ENCODE data around the gene WBP2. TPM values are rescaled to one million over a fixed set of nuclear protein-coding genes. Genes with fewer than 3 reads are reported as not detected.

The WBP2 gene
- total RNA-seq, 4 donors from 2014 or later, result 41.8 to 64.5 (median 53.5) TPM

DNA sequence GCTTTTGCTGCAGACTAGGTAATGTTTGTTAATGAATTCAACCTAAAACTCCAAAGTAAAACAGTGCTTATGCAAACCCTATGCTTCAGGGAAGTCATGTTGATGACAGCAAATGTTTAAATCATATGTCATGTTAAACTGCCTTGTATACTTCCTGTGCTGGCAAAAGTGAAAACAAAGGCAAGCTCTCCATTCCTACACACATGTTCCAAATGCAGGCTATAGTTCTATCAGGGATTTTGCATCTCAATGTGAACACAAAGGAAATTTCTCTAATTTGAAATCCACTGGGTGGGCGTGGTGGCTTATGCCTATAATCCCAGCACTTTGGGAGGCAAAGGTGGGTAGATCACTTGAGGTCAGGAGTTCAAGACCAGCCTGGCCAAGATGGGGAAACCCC is 51.3 kb downstream of the WBP2 start:
- Histone ChIP-seq H3K9me3 (no peaks in the 10 kb centered on the region), H3K4me3 (replicated peaks in 1 of 3) (no peak overlapping the region), H3K27ac (no peak overlapping the region), H3K4me1 (peaks cover 0 to 4% of the 10 kb centered on the region in 2 donors), H3K36me3 (peaks cover 0 to 10% of the 10 kb centered on the region in 2 donors), H3K27me3 (no peaks in the 10 kb centered on the region)
- no peak for TF ChIP-seq POLR2A (IDR thresholded peaks at IDR 0.05)
- TF ChIP-seq, protein P1, sequence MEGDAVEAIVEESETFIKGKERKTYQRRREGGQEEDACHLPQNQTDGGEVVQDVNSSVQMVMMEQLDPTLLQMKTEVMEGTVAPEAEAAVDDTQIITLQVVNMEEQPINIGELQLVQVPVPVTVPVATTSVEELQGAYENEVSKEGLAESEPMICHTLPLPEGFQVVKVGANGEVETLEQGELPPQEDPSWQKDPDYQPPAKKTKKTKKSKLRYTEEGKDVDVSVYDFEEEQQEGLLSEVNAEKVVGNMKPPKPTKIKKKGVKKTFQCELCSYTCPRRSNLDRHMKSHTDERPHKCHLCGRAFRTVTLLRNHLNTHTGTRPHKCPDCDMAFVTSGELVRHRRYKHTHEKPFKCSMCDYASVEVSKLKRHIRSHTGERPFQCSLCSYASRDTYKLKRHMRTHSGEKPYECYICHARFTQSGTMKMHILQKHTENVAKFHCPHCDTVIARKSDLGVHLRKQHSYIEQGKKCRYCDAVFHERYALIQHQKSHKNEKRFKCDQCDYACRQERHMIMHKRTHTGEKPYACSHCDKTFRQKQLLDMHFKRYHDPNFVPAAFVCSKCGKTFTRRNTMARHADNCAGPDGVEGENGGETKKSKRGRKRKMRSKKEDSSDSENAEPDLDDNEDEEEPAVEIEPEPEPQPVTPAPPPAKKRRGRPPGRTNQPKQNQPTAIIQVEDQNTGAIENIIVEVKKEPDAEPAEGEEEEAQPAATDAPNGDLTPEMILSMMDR (IDR thresholded peaks at IDR 0.05), result no peak
- WGBS, 2 donors, result 94 to 96% methylated on average over 1 of the region's 1 CpG
- no peak for DNase-seq
- intact Hi-C loops (cut with DNase I), result no loop called here

DNA sequence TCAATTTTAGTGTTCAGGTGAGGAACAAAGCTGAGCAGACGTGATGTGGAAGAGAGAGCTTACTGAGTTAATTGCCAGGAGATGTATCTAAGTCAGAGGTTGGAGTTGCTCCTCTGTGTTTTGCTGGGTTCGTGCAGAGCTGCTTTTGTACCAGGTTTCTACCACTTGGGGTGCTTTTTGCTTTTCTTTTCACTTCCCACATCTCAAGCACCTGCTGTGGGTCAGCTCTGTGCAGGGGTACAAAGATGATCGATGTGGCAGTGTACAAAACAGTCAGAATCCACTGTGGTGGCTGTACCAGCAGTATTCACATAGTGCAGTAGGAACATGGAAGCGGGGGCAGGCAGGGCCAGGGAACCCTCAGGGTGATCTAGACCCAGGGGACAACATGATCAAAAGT is 55.7 kb downstream of the WBP2 start:
- WGBS, 2 donors, result 87 to 94% methylated on average over 4 of the region's 4 CpGs
- Histone ChIP-seq H3K4me3 (replicated peaks in 1 of 3) (no peak overlapping the region), H3K4me1 (no peaks in the 10 kb centered on the region), H3K9me3 (no peaks in the 10 kb centered on the region), H3K36me3 (peaks cover 7 to 19% of the 10 kb centered on the region in 2 donors), H3K27me3 (no peaks in the 10 kb centered on the region), H3K27ac (no peak overlapping the region)
- TF ChIP-seq POLR2A (IDR thresholded peaks at IDR 0.05), result no peak
- TF ChIP-seq, protein P1 (IDR thresholded peaks at IDR 0.05), result no peak
- intact Hi-C loops (cut with DNase I), result no loop called here
- no peak for DNase-seq

DNA sequence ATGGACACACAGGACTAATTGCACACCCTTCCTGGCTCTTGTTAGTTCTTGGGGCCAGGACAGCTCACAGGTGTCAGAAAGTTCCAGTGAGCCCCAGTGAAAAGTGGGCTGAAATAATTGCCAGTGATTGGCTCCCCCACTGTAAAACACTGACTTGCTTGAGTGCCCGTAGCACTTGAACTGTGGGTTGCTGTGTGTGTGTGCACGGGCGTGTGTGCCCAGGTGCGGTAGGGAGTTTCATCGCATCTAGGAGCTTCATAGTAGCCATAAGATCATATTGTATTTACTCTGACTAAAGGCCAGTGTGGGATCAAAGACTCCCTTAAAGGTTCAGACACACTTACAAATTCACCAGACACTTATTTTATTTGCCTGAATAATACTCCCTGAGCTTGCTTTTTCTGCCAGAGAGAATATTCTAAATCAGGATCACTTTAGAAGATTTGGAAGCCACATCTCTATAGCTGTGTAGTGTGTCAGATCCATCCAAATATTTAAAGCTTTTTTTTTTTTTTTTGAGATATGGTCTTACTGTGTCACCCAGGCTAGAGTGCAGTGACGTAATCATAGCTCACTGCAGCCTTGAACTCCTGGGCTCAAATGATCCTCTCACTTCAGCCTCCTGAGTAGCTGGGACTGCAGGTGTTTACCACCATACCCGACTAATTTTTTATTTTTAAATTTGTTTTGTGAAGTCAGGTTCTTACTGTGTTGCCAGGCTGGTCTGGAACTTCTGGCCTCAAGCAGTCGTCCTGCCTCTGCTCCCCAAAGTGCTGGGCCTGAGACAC is 59.1 kb downstream of the WBP2 start:
- WGBS, 2 donors, result 83 to 87% methylated on average over 8 of the region's 8 CpGs
- intact Hi-C loops (cut with DNase I), result no loop called here

More for the DNA sequence above, 59.1 kb downstream of the WBP2 start:
- H3K4me3 ChIP-seq (replicated peaks in 1 of 3), result no peak overlapping the region
- no peak overlapping the region for H3K27ac ChIP-seq
- peaks cover 7 to 19% of the 10 kb centered on the region in 2 donors for H3K36me3 ChIP-seq
- no peaks in the 10 kb centered on the region for H3K9me3 ChIP-seq
- TF ChIP-seq, protein P1 (IDR thresholded peaks at IDR 0.05), result no peak
- TF ChIP-seq POLR2A (IDR thresholded peaks at IDR 0.05), result no peak
- H3K27me3 ChIP-seq, result no peaks in the 10 kb centered on the region
- peak in 1 of 2 donors; percentile 2 for DNase-seq
- H3K4me1 ChIP-seq, result no peaks in the 10 kb centered on the region

Other genes starting within 250 kb of the WBP2 start
- 10 to 100 TPM in 2 of 4 donors, 1 to 10 TPM in 2; 2.3 to 13.6 (median 7.9) TPM for gene SMIM5, start 221.9 kb downstream of the WBP2 start, total RNA-seq
- gene RECQL5, start 188.2 kb downstream of the WBP2 start, total RNA-seq, result 10 to 100 TPM; 41.9 to 91.8 (median 70.1) TPM
- 10 to 100 TPM; 52.5 to 83.6 (median 72.7) TPM for gene SAP30BP, start 188.0 kb downstream of the WBP2 start, total RNA-seq
- 10 to 100 TPM; 19.7 to 27.3 (median 23.1) TPM for gene ITGB4, start 133.9 kb downstream of the WBP2 start, total RNA-seq
- 10 to 100 TPM; 15.4 to 28.5 (median 24.9) TPM for gene GALK1, start 90.1 kb downstream of the WBP2 start, total RNA-seq
- gene UNK, start 70.5 kb downstream of the WBP2 start, total RNA-seq, result 10 to 100 TPM; 32.5 to 61.4 (median 47.9) TPM
- gene UNC13D, start 10.9 kb downstream of the WBP2 start, total RNA-seq, result 1 to 10 TPM; 4.0 to 8.1 (median 5.2) TPM
- gene TRIM47, start 23.2 kb upstream of the WBP2 start, total RNA-seq, result 10 to 100 TPM; 14.7 to 27.8 (median 19.7) TPM
- gene TRIM65, start 41.6 kb upstream of the WBP2 start, total RNA-seq, result 10 to 100 TPM; 23.0 to 39.4 (median 31.8) TPM
- 10 to 100 TPM; 34.8 to 60.6 (median 50.3) TPM for gene MRPL38, start 49.5 kb upstream of the WBP2 start, total RNA-seq
- gene FBF1, start 85.7 kb upstream of the WBP2 start, total RNA-seq, result 10 to 100 TPM; 41.7 to 49.7 (median 43.4) TPM
- 100 to 1,000 TPM in 1 of 4 donors, 10 to 100 TPM in 3; 59.6 to 102 (median 75.5) TPM for gene ACOX1, start 123.8 kb upstream of the WBP2 start, total RNA-seq
- gene TEN1, start 123.9 kb upstream of the WBP2 start, total RNA-seq, result 10 to 100 TPM in 3 of 4 donors, 1 to 10 TPM in 1; 9.5 to 24.2 (median 15.3) TPM
- gene CDK3, start 145.5 kb upstream of the WBP2 start, total RNA-seq, result 1 to 10 TPM; 3.1 to 9.7 (median 9.3) TPM
- 10 to 100 TPM; 14.8 to 33.4 (median 23.3) TPM for gene EVPL, start 172.0 kb upstream of the WBP2 start, total RNA-seq
- 10 to 100 TPM; 48.2 to 67.0 (median 54.5) TPM for gene SRP68, start 217.2 kb upstream of the WBP2 start, total RNA-seq
- gene GALR2, start 219.4 kb upstream of the WBP2 start, total RNA-seq, result not detected
- gene ZACN, start 223.8 kb upstream of the WBP2 start, total RNA-seq, result 1 to 10 TPM in 1 of 4 donors, not detected in 3; 2.2 TPM
- gene EXOC7, start 248.5 kb upstream of the WBP2 start, total RNA-seq, result 100 to 1,000 TPM in 3 of 4 donors, 10 to 100 TPM in 1; 97.8 to 131 (median 115) TPM

Data from thyroid gland (tissue), 4 donors.